Osteocyte (in vitro differentiated cells): Measurements from ENCODE around the gene RPLP2. TPM values are rescaled to one million over a fixed set of nuclear protein-coding genes. Genes with fewer than 3 reads are reported as not detected.
A peak's percentile ranks its signal among the peaks of the same experiment; 100 is the strongest.

Source experiments
- DNase-seq: peaks from one replicate; pipeline ENCODE4 v3.0.0; 2021; ENCODE audit warnings: mixed read lengths; ENCODE audit not compliant: unreplicated experiment; ENCODE audit errors: extremely low spot score
- H3K27ac Mint-ChIP-seq: one replicate; pipeline ENCODE4 v1.8.0; 2021; ENCODE audit warnings: mild to moderate bottlenecking, mixed read lengths; ENCODE audit not compliant: unreplicated experiment
- H3K27me3 Mint-ChIP-seq: one replicate; pipeline ENCODE4 v1.8.0; 2021; ENCODE audit warnings: mixed read lengths; ENCODE audit not compliant: unreplicated experiment
- H3K36me3 Mint-ChIP-seq: one replicate; pipeline ENCODE4 v1.8.0; 2021; ENCODE audit warnings: mixed read lengths; ENCODE audit not compliant: unreplicated experiment
- H3K4me1 Mint-ChIP-seq: one replicate; pipeline ENCODE4 v1.8.0; 2021; ENCODE audit warnings: mixed read lengths; ENCODE audit not compliant: unreplicated experiment
- H3K4me3 Mint-ChIP-seq: one replicate; pipeline ENCODE4 v1.8.0; 2021; ENCODE audit warnings: mild to moderate bottlenecking, moderate library complexity, mixed read lengths; ENCODE audit not compliant: unreplicated experiment
- H3K9me3 Mint-ChIP-seq: one replicate; pipeline ENCODE4 v1.8.0; 2021; ENCODE audit warnings: mixed read lengths; ENCODE audit not compliant: unreplicated experiment
- CTCF ChIP-seq: fragments of 200-600 bp; sonication (generic); IDR thresholded peaks from 2 replicates; pipeline ENCODE4 v1.5.0; 2021; ENCODE audit warnings: antibody characterized with exemption, mild to moderate bottlenecking, moderate library complexity
- total RNA-seq: library from RNA; stranded (reverse); gene quantifications from 2 replicates; pipeline ENCODE4 v1.2.1, GENCODE V29; 2021

Gene RPLP2
- total RNA-seq, 1 donor from 2014 or later: 1,500 TPM

- Mint-ChIP-seq H3K27ac (no peak overlapping the region), H3K4me1 (peaks cover 7% of the 10 kb centered on the region), H3K4me3 (no peak overlapping the region), H3K27me3 (no peaks in the 10 kb centered on the region), H3K36me3 (peaks cover 19% of the 10 kb centered on the region), H3K9me3 (no peaks in the 10 kb centered on the region)
- DNase-seq: no peak
- TF ChIP-seq CTCF: no peak
Measured at GRCh38 chr11:763549-764321, 46.0 kb upstream of the RPLP2 start.

- H3K27ac Mint-ChIP-seq: no peak overlapping the region
- no peaks in the 10 kb centered on the region for H3K27me3 Mint-ChIP-seq
- H3K4me1 Mint-ChIP-seq: peaks cover 7% of the 10 kb centered on the region
- DNase-seq: no peak
- no peak for TF ChIP-seq CTCF
- H3K36me3 Mint-ChIP-seq: peaks cover 17% of the 10 kb centered on the region
- no peak overlapping the region for H3K4me3 Mint-ChIP-seq
- H3K9me3 Mint-ChIP-seq: no peaks in the 10 kb centered on the region
Measured at GRCh38 chr11:764322-765024, 45.3 kb upstream of the RPLP2 start.

GRCh38 chr11:765025-765801 lies 44.6 kb upstream of the RPLP2 start:
- H3K4me1 Mint-ChIP-seq: peaks cover 7% of the 10 kb centered on the region
- no peaks in the 10 kb centered on the region for H3K27me3 Mint-ChIP-seq
- H3K4me3 Mint-ChIP-seq: no peak overlapping the region
- H3K27ac Mint-ChIP-seq: peak overlapping the region; percentile 1
- H3K9me3 Mint-ChIP-seq: no peaks in the 10 kb centered on the region
- DNase-seq: no peak
- H3K36me3 Mint-ChIP-seq: peaks cover 13% of the 10 kb centered on the region
- peak; percentile 55 for TF ChIP-seq CTCF

GRCh38 chr11:765802-766091 lies 44.0 kb upstream of the RPLP2 start:
- Mint-ChIP-seq H3K4me3 (no peak overlapping the region), H3K9me3 (no peaks in the 10 kb centered on the region), H3K27ac (peak overlapping the region; percentile 1), H3K4me1 (peaks cover 7% of the 10 kb centered on the region), H3K27me3 (no peaks in the 10 kb centered on the region), H3K36me3 (peaks cover 12% of the 10 kb centered on the region)
- TF ChIP-seq CTCF: no peak
- no peak for DNase-seq
